Stimulated activated naive CD8-positive, alpha-beta T cell treated with anti-CD3 and anti-CD28 coated beads, Interleukin-15, Interleukin-2, amounts not matched to agents 100 U/mL and 50 U/mL, for 24 hours (primary cell): Measurements from ENCODE around the gene FZD2.
"Not testable (repeated sequence)": the region's sequence is repeated elsewhere in the genome, so short reads cannot be mapped to it uniquely, and the experiment has no call there.

Experiments used
- ATAC-seq: fragments of 150-1000 bp; cut with Tn5 transposase; one replicate; pipeline ENCODE4 v1.10.0; 2021
- DNase-seq: peaks from one replicate; pipeline ENCODE4 v3.0.0; 2021

FZD2 gene

DNA sequence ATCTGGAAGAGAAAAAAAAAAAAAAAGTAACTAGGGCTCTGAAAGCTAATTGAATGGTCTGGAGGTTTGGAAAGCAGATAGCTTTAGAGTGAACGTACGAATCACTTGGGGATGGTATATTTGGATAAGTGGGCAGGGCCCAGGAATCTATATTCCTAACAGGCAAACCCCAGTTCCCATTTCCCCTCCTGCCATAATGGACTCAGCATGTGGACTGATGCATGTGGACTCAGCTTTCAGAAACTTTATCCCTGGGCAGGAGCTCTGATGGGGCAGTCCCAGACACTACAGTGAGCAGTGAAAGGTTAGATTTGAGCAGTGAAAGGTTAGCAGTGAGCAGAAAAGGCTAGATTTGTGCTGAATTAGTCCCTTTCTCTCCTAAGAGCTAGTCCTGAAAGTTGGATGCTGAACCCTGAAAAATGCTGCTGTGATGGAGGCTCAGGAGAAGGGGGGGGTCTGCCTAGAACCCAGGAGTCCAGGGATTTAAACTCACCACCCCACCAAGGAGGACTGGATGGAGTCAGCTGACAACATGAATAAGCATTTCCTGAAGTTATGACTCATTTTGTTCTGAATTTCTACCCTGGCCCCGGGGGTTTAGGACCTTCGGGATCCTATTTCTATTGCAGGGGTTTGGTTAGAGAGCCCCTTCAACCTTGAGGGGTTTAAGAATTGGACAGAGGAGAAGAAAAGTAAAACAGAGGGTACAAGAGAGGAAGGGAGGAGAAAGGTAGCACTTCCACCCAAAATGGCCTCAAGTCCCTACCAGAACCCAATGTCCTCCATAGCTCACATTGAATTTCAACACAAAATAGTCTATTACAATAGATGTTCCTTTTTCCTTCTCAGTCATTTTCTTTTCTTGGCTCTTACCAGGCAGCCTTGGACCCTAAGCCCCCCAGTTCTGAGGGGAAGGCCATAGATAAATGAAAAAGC lies 10.3 kb upstream of the FZD2 start:
- ATAC-seq, result peak; percentile 32
- DNase-seq, result no peak

DNA sequence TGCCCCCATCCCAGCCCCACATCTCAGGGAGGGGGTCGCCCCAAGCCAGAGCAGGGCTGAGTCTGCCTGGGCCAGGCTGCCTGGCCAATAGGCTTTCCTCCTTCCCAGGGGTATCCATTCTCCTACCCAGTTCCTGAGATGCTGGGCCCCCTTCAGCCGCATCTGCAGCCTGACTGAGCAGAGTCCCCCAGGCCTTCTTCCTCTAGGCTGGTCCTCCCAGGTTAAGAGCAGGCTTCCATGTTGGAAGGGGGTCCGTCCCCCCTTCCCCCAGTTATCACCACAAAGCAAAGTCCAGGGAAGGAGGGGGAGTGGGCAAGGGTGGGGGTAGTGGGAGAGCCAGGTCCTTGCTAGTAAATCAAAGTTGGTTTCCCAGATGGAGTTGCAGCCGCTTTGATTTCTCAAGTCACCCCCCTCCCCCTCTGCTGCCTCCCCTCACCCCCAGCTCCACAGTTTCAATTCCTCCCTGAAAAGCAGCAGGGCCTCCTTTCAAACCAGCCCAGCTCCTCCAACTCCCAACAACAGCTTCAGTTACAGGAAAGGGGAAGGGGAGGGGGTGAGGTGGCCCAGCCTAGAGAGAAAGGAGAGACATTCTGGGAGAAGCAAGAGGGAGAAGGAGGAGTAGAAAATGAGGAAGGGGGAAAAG lies 9.5 kb upstream of the FZD2 start:
- ATAC-seq (no peak), DNase-seq (no peak)

DNA sequence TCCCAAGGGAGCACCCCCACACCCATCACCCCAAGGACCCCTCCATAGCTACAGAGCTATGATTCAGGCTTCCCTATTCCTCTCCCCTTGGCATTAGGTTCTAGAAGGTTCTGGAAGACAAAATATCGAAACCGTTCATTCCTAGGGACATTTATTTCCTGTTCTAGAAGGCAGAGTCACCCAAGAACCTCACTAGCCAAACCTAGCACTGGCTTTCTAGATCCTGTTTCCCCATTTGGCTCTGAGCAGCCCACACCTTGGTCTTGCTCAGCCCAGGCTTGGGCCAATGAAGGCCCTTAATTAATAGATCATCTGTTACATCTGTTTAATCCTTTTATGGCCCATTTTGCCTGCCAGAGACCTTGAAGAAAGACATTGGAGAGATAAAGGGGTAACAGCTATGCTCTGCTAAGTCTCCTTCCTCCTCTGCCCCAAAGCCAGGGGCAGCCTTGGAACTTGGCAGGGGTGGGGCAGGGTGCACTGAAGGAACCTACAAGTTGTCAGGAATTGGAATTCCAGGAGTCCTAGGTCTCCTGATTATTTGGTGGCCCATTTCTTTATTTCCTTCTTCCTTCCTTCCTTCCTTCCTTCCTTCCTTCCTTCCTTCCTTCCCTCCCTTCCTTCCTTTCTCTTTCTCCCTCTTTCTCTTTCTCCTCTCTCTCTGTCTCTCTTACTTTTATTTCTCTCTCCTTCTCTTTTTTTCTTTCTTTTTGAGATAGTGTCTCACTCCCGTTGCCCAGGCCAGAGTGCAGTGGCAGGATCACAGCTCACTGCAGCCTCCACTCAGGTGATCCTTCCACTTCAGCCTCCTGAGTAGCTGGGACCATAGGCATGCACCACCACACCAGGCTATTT lies 8.7 kb upstream of the FZD2 start:
- no peak for DNase-seq
- no peak for ATAC-seq

DNA sequence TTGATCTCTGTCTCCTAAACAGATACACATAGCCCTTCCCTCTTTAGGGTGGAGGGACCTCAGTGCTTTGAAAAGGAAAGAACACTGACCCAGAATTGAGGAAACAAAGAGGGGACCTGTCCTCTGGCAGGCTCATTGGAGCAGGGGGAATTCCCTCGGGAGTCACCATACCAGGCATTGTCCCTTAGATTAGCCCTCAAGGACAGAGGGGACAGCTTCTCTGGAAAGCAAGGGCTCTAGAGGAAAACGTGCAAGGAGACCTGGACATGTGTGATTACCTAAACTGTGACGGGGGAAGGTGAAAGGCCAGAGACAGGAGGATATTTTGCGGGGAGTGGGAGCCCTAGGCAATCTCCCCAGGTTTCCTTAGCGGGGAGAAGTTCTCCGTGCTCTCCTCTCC lies 7.6 kb upstream of the FZD2 start:
- no peak for DNase-seq
- ATAC-seq, result no peak

DNA sequence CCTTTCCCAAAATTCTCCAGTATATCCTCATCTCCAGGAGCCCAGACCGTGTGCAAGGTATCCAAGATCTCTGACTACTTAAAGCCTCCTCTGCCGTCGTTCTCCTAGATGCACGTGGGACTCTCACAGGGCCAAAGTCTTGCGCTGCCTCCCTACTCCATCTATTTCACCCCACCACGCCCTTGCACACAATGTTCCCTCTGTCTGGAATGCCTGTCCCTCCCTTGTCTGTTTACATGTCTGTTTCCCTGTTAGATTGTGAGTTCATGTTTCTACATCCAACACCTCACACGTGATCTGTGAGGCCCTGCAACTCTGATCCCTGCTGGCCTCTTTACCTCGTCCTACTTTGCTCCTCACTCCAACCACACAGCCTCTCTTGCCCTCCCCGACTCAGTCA lies 4.9 kb upstream of the FZD2 start:
- ATAC-seq (no peak), DNase-seq (no peak)

DNA sequence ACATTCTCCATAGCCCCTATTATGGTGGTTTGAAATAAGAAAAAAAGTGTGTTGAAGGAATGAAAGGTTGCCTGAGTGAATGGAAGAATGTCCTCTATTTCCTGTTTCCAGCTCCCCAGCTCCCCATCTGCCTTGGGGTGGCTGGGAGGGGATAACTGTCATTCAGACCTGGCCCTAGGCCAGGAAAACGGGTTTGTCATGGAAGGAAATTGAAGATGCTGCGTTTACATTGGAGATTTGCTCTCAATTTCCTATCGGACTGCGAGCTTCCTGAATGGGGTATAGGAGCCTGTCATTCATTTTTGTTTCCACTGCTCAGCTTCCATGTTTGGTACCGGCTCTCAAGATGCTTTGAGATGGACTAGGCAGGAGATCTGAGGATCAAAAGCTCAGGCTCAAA lies 2.2 kb upstream of the FZD2 start:
- ATAC-seq (no peak), DNase-seq (no peak)

DNA sequence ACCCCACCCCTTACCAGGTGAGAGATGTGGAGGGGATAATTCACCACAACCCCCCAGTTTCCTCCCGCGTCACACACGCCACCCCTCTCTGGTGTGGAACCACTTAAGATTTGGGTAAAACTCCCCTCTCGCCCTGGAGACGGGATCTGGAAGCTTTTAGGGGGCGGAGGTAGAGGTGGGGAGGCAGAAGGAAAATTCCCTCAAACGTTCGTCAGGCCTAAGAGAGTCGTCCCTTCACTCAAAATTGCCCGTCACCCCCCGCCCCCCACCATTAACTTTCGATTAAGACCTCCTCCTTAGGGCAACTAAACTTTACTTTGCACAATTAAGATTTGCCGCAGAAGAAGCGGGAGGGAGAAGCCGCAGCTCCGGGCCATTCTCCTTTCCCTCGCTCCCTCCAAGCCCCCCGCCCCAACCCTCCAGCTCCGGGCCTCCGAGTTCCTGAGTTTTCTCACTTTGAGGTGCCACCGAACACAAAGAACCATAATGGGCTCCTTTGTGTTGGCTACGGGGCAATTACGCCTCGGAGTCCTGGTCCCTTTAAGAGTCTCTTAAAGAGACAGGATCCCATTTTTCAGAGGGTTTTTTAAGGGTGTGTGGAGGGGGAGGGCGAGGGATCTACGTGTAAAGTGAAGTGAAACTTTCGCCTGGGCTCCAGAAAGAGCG lies 985 bp upstream of the FZD2 start:
- no peak for ATAC-seq
- DNase-seq, result peak; percentile 23

DNA sequence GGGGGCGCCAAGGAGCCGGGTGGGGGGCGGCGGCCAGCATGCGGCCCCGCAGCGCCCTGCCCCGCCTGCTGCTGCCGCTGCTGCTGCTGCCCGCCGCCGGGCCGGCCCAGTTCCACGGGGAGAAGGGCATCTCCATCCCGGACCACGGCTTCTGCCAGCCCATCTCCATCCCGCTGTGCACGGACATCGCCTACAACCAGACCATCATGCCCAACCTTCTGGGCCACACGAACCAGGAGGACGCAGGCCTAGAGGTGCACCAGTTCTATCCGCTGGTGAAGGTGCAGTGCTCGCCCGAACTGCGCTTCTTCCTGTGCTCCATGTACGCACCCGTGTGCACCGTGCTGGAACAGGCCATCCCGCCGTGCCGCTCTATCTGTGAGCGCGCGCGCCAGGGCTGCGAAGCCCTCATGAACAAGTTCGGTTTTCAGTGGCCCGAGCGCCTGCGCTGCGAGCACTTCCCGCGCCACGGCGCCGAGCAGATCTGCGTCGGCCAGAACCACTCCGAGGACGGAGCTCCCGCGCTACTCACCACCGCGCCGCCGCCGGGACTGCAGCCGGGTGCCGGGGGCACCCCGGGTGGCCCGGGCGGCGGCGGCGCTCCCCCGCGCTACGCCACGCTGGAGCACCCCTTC lies 484 bp downstream of the FZD2 start:
- peak; percentile 53 for DNase-seq
- peak; percentile 33 for ATAC-seq

DNA sequence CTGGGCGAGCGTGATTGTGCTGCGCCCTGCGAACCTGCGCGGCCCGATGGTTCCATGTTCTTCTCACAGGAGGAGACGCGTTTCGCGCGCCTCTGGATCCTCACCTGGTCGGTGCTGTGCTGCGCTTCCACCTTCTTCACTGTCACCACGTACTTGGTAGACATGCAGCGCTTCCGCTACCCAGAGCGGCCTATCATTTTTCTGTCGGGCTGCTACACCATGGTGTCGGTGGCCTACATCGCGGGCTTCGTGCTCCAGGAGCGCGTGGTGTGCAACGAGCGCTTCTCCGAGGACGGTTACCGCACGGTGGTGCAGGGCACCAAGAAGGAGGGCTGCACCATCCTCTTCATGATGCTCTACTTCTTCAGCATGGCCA lies 1.0 kb downstream of the FZD2 start:
- no peak for DNase-seq
- no peak for ATAC-seq

DNA sequence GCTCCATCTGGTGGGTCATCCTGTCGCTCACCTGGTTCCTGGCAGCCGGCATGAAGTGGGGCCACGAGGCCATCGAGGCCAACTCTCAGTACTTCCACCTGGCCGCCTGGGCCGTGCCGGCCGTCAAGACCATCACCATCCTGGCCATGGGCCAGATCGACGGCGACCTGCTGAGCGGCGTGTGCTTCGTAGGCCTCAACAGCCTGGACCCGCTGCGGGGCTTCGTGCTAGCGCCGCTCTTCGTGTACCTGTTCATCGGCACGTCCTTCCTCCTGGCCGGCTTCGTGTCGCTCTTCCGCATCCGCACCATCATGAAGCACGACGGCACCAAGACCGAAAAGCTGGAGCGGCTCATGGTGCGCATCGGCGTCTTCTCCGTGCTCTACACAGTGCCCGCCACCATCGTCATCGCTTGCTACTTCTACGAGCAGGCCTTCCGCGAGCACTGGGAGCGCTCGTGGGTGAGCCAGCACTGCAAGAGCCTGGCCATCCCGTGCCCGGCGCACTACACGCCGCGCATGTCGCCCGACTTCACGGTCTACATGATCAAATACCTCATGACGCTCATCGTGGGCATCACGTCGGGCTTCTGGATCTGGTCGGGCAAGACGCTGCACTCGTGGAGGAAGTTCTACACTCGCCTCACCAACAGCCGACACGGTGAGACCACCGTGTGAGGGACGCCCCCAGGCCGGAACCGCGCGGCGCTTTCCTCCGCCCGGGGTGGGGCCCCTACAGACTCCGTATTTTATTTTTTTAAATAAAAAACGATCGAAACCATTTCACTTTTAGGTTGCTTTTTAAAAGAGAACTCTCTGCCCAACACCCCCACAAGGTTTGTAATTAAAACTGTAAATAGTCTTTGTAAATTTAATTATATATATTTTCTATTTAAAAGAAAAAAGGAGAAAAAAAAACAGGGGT lies 1.7 kb downstream of the FZD2 start:
- ATAC-seq (no peak), DNase-seq (no peak)

DNA sequence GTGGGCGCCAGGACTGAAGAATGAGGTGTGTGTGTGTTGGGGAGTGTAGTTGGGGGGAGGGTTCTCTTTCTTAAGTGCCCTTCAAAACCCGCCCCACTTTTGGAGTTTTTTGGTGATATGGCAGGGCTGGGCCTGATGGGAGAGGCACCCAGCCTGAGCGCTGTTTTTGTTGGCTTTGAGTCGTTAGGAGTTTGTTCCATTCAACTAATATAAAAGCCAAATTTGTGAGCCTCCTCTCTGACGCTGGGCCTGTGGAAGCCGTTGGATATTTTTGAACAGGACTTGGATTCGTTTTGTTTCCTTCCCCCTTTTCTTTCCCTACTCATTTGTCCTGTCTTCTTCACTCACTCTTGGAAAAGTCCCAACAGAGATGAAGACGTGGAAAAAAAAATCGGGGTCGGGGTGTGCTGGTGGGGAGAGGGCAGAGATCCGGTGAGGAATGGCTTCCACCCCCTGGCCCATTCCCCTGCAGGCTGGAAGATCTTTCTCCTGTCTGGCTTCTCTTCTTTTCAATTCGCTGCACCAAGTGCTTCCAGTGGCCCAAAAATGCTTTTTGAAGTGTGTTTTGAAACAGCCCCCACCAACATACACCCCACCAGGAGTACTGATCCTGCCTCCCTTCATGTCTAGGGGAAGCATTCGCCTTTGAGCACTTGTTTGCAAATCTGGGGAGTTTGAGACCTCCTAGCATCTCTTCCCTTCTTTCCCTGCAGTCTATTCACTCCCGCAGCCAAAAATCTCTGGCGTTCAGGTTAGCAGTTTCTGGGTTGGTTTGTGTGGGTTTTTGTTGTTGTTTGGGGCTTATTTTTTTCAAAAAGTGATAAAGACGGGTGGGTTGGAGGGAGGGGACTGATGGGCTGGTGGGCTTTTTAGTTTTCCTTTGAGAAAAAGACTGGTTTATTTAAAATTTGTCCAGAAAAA lies 2.6 kb downstream of the FZD2 start:
- DNase-seq (no peak), ATAC-seq (no peak)

DNA sequence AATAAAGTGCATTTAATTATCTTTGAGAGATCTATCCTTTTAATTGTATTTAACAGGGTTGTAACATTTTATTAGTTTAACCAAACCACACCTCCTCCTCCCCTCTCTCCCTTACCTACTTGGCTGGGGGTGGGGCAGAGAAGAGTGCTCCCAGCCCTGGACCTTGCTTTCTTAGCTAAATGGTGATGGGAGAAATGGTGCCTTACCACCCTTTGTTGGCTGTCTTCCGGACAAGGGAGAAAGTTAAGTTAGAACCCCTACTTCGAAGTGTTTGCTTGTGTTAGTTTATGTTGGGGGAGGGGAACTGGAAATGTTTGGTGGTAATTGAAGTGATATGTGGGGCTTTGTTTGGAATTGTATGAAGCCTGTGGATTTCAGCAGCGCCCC lies 3.9 kb downstream of the FZD2 start:
- DNase-seq, result no peak
- ATAC-seq, result no peak

DNA sequence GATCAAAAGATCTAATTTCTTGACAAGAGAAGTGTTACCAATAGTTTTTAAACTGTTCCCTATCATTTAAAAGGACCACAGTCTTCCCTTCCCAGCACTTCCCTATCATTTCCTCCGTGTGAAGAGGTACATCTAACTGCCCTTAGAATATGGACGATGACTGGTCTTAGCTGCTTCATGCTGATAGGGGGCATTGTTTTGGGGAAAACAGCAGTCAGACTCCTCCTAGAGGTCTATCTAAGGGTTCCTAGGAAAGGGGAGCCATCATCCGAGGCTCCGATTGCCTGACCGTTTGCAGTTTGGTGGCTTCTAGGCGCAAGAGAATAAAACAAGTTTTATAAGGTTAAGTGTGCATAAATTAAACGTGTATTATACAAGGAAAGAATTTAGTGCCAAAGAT lies 7.1 kb downstream of the FZD2 start:
- DNase-seq (no peak), ATAC-seq (no peak)

DNA sequence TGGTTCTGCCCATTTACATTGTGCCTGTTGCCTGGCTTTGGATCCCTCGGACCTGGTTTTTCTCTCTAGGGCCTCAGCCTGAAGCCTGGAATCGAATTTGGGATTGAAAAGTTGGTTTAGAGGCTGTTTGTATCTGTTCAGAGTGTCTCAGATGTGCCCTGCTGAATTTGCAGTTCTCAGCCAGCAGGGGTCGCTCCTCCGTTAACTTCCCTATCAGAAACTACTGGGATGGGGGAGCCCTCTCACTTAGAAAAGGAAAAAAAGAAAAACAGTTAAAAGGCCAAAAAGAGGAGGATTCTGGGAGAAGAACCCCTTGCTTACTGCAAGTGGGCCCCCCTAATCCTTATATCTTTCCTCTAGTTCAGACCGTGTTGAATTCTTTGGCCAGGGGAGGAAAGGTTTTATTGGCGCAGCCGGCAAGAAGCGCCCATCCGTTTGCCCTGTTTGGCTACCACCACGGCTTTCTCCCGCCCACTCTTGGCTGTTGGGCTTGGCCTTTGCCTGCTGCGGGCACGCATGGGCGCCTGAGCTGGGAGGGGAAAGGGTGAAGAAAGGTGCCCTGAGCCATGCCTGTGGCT lies 8.7 kb downstream of the FZD2 start:
- ATAC-seq, result no peak
- DNase-seq, result peak; percentile 28

DNA sequence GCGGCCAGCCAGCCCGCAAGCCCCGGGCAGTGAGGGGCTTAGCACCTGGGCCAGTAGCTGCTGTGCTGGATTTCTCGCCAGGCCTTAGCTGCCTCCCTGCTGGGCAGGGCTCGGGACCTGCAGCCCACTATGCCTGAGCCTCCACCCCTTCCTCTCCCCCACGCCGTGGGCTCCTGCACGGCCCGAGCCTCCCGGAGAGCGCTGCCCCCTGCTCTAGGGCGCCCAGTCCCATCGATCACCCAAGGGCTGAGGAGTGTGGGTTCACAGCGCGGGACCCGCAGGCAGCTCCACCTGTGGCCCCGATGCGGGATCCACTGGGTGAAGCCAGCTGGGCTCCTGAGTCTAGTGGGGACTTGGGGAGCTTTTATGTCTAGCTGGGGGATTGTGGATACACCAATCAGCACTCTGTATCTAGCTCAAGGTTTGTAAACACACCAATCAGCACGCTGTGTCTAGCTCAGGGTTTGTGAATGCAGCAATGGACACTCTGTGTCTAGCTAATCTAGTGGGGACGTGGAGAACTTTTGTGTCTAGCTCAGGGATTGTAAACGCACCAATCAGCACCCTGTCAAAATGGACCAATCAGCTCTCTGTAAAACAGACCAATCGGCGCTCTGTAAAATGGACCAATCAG lies 11.1 kb downstream of the FZD2 start:
- not testable (repeated sequence) for DNase-seq, ATAC-seq

DNA sequence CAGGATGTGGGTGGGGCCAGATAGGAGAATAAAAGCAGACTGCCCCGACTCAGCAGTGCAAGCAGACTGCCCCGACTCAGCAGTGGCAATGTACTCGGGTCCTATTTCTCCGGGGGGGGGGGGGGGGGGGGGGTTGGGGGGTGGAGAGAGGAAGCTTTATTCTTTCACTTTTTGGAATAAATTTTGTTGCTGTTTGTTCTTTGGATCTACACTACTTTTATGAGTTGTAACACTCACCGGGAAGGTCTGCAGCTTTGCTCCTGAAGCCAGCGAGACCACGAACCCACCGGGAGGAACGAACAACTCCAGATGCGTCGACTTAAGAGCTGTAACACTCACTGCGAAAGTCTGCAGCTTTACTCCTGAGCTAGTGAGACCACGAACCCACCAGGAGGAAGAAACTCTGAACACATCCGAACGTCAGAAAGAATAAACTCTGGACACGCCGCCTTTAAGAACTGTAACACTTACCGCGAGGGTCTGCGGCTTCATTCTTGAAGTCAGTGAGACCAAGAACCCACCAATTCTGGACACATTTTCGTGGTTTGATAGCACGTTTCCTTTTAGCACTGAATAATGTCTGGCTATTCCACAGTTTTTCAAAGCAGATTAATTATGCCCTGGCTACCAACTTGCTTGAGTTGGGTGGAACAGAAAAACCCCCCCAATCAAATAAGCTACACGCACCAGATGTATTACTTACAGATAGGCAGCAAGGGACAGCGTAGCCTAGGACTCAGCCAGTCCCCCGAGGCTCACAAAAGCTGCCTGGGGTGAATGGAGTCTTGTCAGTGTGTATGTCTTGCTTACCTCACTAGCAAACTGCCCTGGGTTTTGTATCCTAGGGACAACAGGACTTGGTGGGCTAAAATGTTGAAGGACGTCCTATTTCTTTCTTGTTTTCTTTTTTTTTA lies 11.9 kb downstream of the FZD2 start:
- DNase-seq (peak; percentile 17), ATAC-seq (no peak)

DNA sequence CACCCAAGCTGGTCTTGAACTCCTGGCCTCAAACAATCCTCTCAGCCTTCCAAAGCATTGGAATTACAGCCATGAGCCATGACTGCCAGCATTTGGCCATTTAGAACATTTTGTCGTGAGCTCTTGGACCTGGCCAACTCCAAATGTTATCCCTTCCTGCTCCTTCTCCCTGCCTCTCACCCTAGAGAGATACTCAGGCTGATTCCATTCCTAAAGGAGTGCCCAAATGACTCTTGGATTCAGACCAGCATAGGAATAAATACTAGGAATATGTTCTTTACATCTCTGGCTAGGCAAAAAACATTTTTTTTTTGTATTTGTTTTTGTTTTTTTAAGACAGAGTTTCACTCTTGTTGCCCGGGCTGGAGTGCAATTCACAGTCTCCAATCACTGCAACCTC lies 15.5 kb downstream of the FZD2 start:
- DNase-seq (no peak), ATAC-seq (no peak)

DNA sequence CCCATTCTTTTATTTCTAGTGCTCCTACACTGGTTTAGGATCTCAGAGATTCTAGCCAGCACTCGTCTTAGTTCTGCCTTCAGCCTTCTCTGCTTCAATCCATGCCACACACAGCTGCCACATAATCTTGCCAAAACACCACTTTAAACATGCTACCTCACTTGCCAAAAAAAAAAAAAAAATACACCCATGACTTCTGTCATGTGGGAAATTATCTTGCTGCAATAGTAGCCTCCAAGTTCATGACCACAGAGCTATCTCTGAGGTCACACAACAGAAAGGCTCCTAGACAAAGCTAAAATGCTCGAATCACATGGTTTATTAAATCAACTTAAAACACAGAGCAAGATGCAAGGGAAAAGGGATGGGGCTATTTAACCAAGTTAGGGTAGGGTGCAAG lies 18.1 kb downstream of the FZD2 start:
- ATAC-seq (no peak), DNase-seq (no peak)
